ENCODE data around the gene PRKCA.
"Not testable (repeated sequence)": the region's sequence is repeated elsewhere in the genome, so short reads cannot be mapped to it uniquely, and the experiment has no call there.

PRKCA gene

DNA sequence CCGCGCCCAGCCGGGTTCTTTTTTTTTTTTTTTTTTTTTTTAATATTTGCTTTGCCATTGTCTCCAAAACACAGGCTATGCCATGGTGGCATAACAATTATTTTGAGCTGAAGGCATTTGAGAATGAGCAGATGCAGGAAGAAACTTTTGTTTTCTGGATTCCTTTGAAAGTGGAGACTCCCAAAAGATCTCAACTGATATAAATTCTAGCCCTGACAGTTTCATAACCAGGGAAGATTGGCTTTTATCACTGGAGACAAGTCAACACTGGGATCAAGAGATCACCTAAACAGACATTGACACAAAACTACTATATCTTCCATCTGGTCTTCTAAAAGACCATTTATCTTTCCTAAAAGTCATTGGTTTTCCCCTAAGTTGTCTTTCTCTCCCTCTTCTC is 10.1 kb upstream of the PRKCA start:
- no peak for DNase-seq

DNA sequence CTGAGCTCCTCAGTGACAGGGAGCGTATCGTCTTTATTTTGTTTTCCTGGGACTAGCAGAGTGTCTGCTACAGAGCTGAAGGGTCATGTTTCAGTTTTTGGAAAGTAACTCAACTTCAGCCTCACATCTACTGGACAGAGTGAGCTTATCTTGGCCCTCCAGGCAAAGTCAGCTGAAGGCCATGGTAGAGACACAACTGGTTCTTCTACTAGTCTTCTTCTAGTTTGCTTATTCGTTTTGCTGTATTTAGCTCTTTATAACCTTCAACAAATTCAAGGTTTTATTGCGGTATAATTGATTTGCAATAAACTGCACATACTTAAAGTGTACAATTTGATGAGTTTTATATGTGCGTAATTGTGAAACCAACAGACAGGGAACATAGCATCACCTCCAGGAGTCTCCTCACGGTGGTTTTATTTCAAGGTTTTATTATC is 6.1 kb upstream of the PRKCA start:
- DNase-seq, result no peak

DNA sequence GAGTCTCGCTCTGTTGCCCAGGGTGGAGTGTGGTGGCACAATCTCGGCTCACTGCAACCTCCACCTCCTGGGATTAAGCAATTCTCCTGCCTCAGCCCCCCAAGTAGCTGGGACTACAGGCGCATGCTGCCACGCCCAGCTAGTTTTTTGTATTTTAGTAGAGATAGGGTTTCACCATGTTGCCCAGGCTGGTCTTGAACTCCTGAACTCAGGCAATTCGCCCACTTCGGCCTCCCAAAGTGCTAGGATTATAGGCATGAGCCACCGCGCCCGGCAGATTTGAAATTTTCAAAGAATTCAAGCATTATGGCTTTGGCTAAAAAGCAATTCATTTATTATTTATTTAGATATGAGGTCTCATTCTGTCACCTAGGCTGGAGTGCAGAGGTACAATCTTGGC is 5.0 kb upstream of the PRKCA start:
- not testable (repeated sequence) for DNase-seq

DNA sequence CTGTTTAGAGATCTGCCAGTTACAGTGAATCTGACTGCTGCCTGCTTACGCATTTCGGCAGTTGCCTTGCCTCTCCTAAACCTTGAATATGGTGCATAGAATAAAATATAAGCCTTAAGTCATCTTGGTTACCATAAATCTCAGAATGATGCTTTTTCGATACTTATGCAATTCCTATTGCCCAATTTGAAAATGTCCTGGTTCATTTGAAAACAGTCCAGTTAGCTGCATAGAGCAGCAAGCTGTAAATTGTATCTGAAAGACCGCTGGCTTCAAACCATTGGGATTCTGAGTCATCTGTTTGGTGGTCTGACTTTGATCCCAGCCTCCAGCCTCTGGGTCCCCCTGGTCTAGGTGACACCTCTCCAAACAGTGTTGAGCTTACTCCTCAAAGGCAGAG is 2.7 kb upstream of the PRKCA start:
- DNase-seq, result no peak

DNA sequence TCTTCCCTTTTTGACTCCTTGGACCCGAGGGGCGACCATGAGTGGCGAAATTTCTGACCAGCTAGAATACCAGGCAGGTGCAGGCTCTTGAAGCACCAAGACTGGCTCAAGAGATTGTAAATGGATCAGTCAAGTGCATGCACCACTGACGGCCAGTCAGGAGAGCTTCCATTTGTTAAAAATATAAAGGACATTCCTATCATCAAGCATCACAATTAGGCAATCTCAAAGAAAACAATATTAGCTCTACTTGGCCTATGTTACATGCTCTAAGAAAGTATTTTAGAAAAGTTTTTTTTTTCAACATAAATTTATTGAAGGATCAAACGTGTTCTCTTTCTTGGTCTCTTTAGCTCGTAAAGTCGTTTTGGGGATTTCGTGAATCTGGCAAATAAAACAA is 1.5 kb upstream of the PRKCA start:
- no peak for DNase-seq

DNA sequence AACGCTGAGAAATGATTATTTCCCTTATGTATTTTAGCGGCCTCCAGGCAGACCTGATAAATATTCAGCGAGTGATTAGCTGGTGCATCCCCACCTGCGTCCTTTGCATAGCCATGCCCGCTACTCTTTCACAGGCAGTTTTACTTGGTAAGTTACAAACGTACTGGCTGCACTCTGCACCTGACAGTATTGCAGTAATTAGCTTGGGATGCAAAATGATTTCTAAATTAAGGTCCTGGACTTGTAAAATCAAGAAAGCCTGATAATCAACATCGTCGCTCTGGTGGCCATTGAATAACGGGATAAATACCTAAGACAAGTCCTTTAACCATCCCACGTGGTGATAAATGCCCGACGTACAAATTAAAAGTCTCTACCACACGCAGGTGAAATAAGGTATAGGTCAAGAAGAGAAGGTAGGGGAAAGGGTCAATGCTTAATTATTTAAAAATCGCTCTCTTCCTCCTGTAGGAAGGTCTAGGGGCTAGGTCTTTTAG is 998 bp upstream of the PRKCA start:
- no peak for DNase-seq

DNA sequence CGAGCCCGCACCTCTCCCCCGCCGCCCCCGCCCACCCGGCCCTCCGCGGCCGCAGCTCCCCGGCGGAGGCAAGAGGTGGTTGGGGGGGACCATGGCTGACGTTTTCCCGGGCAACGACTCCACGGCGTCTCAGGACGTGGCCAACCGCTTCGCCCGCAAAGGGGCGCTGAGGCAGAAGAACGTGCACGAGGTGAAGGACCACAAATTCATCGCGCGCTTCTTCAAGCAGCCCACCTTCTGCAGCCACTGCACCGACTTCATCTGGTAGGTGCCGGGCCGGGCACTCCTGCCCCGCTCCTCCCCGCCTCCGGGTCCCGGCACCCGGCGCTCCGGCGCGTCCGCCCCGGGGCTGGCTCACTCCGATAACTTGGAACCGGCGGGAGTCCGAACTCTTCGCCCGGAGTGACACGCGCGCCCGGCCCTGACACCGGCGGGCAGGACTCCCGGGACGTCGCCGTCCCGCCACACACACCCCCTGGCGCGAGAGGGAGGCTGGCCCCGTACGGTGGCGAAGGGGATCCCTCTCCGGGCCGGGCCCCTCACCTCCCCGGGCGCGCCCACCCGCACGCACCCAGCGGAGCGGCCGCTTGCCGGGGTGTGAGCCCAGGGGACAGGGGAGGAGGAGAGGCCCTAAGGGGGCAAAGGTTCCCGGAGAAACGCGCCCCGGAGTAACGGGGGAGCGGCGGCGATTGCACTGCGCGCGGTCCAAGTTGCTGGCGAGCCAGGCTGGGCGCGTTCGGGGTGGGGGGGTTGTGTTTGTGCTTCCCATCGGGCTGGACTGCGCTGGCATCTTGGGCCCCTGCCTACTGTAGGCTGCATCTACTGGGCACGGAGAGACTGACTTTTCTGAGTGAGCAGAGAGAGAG is 581 bp downstream of the PRKCA start:
- DNase-seq, result peak; percentile 38

DNA sequence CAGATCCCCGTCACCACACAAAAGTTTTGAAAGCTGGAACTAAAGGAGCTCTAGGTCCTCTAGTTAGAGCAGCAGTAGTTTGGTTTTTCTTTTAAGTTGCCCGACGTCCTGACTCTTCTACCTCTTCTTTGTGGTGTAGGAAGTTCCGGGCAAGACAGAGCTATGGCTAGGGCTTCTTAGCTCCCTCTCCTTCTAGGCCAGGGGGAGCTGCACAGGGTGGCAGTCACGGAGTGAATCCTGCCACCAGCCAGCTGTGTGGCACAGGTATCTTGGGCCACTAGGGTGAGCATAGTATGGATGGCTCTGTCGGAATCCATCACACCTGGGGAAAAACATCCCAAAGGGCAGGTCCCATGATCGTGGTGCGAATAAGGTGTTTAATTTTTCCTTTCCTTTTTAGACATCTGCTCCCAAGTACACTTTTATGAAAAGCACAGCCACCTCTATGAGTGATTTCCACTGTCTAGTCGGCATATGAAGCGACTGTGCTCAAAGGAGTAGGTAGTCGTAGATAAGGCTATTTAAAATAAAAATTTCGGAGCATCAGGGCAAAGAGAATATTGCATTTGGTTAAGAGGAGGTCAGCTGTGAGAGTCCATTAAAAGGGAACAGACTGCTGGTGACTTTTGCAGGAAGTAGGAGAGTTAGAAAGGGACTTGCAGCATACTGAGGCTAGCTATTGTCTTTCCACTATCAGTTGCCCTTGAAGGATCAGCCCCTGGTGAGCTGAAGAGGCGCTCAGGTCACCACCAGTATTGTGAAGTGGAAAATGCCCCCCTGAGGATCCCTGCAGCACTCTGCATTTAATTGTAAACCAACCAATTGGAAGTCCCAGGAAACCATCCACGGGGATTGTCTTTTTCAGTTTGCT is 2.1 kb downstream of the PRKCA start:
- no peak for DNase-seq

DNA sequence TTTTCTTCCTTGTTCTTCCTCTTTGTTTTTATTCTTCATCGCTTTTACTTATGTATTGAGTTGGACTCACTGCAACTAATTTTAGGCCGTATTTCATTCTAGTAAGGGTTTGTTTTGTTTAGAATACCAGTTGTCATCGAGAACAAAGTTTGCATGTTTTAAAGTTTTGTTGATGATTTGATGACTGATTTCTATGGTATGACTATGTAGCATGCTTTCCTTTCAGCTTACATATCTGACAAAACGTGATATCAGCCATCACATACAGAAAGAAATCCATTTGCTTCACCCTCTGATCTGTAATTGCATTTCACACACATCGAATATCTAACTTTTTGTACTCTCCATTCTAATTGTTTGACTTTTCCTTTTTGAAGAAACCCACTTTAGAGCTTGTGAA is 4.0 kb downstream of the PRKCA start:
- no peak for DNase-seq

DNA sequence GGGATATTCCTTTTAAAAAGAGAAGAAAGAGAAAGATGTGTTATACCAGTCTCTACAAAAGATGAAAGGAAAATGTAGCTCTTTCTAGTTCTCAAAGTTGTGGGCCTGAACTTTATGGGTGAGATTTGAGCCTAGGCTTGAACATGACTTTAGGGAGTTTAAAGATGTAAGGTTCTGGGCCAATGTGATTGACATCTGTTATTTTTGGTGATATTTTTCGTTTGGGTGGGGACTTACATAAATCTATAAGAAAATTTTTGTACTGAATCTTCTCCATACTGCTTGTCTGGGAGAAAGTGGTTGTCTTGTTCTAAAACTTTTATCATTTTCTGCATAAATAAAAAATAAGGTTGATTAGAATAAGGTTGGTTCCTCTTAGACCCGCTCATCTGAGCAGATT is 4.8 kb downstream of the PRKCA start:
- no peak for DNase-seq

DNA sequence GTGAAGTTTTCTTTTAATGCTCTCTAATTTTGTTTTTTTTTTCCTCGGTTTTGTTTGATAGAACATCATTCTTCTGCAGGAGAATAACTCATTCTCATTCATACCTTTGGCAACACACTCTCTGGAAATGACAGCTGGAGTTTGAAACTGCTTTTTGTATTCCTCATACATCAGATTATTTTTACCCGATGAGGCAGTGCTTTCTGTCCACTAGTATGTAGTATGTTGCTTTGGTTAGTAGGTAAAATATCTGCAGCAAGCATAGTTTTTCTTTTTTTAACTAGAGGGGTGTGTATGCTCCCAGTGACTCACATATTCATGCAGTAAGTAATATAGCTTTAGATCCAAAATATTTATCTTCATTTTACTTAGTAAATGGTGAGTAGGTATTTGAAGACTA is 6.4 kb downstream of the PRKCA start:
- DNase-seq, result no peak

DNA sequence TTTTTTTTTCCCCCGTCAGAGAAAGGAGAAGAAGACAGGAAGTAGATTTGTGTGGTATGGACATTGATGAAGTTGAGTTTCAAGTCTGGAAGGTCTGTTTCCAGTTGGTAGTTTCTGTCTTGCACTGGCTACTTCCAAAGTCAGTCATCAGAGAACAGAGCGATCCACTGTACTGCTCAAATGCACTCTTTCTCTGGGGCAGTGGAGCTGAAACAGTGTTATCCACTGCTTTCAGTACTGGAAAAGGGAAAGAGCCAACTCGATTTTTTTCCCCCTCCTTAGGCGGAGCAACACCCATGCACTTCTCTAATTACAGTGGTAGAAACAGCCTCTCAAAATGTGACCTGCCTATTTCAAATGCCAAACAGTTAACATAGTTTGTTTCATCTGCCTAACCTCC is 7.4 kb downstream of the PRKCA start:
- peak; percentile 67 for DNase-seq

DNA sequence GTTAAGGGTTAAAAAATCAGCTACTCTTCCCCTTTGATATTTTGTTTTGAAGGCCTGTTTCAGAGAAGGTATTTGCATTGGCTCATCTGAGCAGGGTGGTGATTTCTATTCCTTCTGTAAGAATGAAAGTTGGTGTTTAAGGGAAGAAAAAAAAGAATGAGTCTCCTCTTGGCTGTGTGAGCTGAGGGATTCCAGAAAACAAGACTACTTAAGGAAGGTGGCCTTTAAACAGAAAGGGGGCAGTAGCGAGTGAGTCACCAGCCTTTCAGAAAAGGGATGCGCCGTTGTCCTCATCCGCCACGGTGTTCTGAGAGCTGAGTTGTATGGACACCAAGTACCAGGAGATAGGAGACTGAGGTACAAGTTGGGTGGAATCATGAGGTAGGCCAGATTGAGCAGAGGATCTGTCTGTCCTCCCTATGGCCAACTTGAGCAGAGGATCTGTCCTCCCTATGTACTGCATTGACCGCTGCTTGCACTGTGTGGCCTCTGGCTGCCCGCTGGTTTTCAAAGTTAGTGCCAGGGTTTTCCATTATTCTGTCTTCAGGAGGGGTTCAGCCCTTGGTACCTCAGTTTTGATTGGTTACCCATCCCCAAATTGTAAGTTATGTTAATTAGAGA is 8.2 kb downstream of the PRKCA start:
- no peak for DNase-seq

DNA sequence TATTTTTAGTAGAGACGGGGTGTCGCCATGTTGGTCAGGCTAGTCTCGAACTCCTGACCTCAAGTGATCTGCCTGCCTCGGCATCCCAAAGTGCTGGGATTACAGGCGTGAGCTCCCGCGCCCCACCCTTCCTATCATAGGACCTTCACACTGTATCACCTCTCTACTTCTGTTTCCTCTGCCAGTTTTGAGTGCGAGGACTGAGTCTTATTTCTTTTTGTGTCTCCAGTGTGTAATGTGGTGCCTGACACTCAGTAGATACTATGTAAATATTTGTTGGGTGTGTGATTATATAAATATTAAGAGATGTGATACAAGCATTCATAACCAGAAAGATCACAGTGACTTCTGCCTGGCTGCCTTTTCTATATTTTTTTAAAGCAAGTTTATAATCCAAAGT is 10.5 kb downstream of the PRKCA start:
- no peak for DNase-seq

DNA sequence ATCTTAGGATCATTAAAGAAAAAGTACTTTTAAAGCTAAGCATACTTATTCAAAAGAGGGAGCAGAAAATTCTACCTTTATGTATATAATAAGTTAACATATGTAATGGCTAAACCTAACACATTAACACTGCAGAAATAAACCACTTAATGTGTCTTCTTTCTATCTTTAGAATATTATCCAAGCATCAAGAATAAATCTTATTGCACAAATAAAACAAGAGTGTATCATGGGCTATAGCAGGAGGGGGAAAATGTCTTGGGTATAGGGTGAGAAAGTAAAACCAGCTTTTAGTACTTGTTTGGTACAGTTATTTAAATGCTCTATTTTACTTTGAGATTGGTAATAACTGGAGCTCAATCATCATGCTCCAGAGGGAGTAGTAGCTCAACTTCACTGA is 10.9 kb downstream of the PRKCA start:
- DNase-seq, result no peak

DNA sequence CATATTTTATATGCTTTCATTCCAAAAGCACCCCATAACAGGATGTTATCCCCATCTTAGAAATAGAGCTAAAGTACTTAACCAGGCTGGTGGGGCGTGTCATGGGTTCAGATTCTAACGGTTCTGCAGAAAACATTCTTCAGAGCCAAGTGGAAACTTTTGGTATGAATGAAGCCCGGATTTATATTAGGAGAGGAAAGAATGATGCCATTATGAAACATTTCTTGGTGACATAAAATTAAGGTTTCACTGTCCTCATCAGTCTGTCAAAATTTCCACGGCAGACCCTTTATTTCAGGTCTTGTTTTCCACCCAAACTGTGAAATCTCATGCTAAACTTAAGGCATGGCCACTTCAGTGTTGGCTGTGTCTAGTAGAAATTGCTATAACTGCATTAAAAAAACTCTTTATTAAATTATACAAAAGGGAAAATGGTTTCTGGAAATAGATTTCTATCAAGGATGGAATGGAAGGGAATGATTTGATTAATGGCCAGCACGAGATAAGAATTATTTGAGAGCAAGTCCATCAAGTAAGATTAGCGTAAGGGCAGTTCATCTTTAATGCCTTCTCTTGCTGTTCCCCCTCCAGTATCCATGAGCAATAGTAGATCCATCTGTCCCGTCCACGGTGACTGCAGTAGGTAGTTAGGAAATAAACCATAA is 11.7 kb downstream of the PRKCA start:
- DNase-seq, result no peak

DNA sequence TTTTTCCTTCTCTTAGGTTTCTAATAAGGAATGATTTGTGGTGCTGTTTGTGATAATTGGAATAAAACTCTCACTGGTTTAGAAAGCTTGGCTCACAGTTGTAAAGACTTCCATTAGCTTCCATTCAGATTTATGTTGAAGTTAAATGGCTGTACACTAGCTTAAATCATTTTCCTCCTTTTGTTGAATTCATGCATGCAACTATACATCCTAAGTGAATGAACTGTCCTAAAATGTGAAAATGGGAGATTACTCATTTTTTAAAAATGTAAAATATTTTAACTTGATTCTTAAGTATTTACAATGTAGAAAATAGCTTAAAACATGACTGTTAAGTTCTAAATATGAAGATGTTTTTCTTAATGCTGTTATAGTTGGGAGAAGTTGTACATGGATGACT is 15.2 kb downstream of the PRKCA start:
- no peak for DNase-seq

DNA sequence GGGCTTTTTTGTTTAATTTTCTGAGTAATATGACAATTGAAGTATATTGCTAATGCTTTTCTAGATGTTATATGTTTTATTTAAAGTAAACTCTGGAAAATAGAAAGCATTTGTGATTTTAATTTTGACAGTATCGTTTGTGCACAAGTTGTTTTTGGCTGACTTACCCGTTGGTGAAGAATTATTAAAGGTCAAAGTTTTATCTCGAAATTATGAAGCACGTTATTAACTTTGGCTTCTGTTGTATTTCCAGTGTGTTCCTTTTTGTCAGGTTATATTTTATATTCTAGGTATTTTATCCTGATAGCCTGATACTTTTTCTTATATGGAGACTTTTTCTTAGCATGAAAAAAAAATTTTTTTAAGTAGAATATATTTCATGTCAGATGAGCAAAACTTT is 16.8 kb downstream of the PRKCA start:
- DNase-seq, result no peak

DNA sequence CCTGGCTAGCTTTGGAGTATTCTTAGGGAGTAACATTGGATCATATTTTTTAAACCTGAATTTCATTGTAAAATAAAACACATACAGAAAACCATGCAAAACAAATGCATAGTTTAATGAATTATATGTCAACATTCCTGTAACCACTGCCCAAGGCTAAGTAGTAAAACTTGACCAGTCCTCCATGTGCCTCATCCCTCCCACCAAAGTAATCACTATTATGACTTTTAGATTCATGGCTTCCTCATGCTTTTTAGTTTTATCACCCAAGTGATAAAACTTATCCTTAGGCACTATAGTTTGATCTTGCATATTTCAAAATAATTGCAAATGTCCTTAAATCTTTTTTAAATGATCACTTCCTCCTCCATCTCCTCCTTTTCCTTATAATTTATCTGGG is 20.4 kb downstream of the PRKCA start:
- DNase-seq, result no peak

DNA sequence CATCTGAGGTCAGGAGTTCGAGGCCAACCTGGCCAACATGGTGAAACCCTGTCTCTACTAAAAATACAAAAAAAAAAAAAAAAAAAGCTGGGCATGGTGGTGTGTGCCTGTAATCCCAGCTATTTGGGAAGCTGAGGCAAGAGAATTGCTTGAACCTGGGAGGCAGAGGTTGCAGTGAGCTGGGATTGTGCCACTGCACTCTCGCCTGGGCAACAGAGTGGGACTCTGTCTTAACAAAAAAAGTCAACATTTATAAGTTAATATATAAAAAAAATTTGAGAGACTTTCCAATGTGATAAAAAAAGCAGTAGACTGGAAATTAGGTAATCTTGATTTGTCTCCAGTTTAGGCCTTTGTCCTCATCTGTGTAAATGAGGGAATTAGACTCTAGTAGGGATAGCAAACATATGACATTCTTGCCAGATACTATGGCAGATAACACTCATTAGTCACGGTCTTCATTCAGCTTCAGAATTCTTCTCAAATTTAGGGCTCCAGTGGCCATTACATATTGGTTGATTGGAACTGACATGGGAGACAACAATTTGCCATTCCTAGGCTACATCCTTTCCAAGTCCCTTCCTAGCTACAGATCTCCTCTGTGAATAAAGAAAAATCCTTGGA is 22.1 kb downstream of the PRKCA start:
- DNase-seq, result not testable (repeated sequence)

DNA sequence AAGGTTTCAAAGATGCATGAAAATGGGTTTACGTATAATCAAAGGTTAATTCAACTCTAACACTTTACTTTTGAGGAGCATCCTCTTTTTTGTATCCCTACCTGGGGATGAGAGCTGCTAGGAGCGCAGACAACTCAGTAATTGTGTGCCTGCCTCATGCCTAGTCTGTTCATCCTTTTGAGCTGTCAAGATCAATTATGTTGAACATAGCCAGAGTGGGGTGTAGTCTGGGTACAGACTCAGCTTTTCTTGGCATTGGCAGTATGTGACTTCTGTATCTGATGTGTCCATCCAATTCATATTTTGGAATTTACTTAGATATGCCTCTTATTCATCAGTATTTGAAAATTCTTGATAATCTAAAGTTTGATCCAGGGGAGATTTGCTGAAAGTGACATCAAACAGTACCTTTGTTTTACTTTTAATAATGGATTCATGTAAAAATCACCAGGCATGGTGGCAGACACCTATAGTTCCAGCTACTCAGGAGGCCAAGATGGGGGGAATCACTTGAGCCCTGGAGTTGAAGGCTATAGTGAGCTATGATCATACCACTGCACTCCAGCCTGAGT is 24.1 kb downstream of the PRKCA start:
- DNase-seq, result no peak

DNA sequence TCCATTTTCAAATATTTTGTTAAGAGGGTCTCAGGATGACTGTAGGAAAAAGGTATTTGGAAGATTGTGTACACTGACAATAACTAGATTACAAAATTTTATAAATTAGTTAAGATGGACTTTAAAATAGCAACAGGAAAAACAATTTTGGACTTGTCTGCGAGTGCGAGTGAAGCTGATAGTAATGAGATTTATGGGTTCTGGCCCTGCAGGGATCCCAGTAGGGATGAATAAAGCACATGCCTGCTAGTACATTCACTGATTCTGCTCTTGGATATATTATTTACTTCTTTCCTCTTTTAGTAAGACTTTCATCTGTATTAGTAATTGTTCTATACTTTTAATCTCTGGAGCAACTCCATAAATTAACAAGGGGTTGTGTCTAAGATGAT is 28.2 kb downstream of the PRKCA start:
- DNase-seq, result no peak
